Measurements from ENCODE around the gene ANKH. TPM values are rescaled to one million over a fixed set of nuclear protein-coding genes. Genes with fewer than 3 reads are reported as not detected.
"Not testable (repeated sequence)": the region's sequence is repeated elsewhere in the genome, so short reads cannot be mapped to it uniquely, and the experiment has no call there.

ANKH gene
- total RNA-seq, 1 donor from 2014 or later: 75.9 TPM

DNA sequence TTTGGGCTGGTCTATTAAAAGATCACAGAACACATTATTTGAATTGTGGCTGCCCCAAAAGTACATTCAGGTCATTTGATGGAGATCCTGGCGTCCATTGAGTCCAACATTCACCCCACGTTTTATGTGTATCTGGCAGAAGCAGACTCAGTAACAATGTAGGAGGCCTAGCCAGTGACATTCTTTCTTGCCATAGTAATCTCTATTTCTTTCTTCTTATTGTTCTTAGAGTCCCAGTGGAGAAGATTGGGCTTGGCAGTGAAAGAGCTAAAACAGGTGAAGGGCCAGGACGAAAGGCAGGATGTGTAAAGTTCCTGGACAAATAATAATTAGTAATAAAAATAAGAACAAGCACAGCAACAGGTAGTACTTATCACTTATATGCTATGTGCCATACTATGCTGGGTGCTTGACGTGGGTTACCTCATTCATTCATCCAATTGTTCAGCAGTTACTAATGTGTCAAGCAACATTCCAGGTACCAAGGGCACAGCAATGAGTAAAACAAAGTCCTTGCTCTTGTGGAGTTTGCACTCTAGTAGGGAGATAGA lies 12.6 kb upstream of the ANKH start:
- ATAC-seq (no peak), DNase-seq (ENCODE audit: low spot score) (no peak)

- DNase-seq (ENCODE audit: low spot score) (no peak), ATAC-seq (no peak)
These were observed 11.3 kb upstream of the ANKH start for GRCh38 chr5:14882658-14883580.

DNA sequence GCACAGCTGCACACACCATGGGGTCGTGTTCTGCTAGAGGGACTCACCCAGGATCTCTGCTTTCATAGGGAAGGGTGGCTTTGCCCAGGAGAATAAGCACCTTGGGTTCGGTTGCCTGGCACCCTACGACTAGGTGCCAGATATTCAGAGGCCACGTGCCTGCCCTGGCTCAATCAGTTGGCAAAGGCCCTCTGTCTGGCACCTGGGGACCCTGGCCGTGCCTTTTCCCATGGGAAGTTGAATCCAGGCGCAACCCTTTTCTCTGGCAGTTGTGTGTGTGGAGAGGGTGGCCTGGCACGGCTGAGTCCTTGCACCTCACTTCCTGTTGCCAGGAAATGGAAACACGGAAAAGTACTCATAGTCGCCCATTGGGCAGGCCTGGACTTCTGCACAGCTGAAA lies 10.2 kb upstream of the ANKH start:
- ATAC-seq: no peak
- no peak for DNase-seq (ENCODE audit: low spot score)

GRCh38 chr5:14880688-14881087 lies 9.1 kb upstream of the ANKH start:
- ATAC-seq (no peak), DNase-seq (ENCODE audit: low spot score) (no peak)

GRCh38 chr5:14879937-14880589 lies 8.5 kb upstream of the ANKH start:
- ATAC-seq (no peak), DNase-seq (ENCODE audit: low spot score) (no peak)

DNA sequence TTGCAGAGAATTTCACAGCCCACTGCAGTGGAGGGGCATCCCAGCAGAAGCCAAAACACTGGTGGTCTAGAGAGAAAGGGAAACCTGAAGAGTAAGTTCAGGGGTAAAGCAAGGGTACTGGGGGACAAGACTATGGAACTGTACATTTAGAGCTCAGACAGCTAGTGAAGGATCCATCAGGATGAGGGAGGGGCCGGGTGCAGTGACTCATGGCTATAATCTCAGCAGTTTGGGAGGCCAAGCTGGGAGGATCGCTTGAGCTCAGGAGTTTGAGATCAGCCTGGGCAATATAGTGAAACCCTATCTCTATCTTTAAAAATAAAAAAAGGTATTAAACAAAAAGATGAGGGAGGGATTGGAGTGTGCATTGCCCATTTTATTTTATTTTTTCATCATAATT lies 7.8 kb upstream of the ANKH start:
- DNase-seq (ENCODE audit: low spot score): no peak
- ATAC-seq: no peak

DNA sequence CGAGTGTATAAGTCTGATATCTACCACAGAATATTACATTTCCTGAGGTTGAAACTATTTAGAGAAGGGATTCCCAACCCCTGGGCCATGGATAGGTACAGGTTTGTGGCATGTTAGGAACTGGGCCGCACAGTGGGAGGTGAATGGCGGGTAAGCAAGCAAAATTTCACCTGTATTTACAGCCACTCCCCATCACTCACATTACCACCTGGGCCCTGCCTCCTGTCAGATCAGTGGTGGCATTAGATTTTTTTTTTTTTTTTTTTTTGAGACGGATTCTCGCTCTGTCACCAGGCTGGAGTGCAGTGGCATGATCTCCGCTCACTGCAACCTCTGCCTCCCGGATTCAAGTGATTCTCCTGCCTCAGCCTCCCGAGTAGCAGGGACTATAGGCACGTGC lies 6.6 kb upstream of the ANKH start:
- ATAC-seq; DNase-seq (ENCODE audit: low spot score): not testable (repeated sequence)

DNA sequence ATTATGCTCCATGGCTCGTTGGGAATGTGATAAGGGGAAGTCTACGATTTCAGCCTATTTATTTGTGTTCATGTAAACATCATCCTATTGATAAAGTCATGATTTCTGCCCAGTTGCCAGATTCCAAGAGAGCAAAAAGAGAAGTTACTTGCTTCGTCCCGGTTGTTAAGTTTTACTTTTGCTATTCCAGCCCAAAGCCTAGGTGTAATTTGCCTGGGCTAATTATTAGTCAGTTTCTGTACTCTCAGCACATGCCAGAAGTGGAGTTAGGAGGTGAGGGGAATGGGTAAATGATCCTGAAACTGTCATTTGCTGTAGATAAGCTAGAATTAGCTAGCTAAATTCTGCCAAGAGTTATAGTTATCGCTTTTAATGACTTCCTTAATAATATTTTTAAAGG lies 4.5 kb upstream of the ANKH start:
- ATAC-seq (no peak), DNase-seq (ENCODE audit: low spot score) (no peak)

DNA sequence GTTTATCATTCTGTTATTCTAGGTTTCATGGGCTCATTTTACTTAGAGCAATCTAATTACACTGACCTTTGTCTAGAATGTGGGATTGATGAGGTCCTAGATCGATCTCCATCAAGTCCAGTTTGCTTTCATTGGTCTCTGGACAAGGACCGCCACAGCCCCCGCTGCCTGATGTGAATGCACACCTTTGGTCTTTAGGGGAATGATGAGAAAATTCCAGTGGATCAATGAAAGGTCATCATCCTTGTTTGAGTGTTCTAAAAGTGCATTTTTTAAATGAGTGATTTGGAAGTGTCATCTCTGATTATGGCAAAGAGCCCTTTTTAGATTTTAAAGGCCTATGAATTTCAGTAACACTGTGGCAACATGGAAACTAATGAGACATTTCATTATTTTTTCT lies 2.2 kb upstream of the ANKH start:
- peak; percentile 59 for DNase-seq (ENCODE audit: low spot score)
- peak; percentile 3 for ATAC-seq

- no peak for DNase-seq (ENCODE audit: low spot score)
- ATAC-seq: no peak
These were observed 1.5 kb upstream of the ANKH start for GRCh38 chr5:14873093-14873492.

DNA sequence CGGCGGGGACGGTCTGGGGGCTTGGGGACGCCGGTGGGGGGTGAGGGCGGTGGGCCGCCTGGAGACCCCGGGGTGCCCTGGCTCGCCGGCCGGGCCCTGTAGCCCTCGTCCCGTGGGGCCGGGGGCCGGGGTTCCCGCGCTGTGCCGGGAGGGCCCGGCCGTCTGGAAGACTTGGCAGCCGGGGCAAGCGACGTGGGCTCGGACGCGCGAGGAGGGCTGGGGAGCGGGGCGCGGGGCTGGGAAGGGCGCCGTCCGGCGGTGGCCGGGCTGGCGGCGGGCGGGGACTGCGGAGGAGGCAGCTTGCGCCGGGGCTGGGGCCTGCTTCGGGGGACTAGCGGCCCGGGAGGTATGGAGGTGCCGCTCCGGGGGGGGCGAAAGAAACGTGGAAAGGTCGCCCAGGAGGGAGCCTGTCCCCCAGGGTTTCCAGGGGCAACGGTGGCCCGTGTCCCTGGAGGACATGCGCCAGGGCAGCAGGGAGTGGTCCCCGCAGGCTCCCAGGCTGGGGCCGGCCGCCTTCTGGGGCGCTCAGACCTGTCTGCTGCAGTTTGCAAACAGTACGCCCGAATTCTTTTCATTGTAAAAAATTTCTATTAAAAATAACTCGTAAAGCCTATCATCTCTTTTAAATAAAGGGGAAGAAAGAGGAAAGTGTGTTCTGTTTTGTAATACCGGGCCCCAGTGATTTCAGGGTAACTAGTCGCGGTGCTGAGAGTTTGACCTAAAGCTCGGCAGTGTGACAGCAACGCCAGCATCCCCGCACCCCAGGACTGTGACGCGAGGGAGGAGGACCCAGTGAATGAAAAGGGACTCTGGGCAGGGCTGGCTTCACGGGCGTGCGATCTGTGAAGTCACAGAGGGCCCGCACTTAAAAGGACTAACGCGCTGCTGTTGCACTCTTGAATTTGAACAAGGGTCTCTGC lies 752 bp upstream of the ANKH start:
- DNase-seq (ENCODE audit: low spot score) (peak; percentile 79), ATAC-seq (peak; percentile 61)

- DNase-seq (ENCODE audit: low spot score) (peak; percentile 50), ATAC-seq (peak; percentile 9)
These were observed 1.0 kb downstream of the ANKH start for GRCh38 chr5:14870337-14871213.

DNA sequence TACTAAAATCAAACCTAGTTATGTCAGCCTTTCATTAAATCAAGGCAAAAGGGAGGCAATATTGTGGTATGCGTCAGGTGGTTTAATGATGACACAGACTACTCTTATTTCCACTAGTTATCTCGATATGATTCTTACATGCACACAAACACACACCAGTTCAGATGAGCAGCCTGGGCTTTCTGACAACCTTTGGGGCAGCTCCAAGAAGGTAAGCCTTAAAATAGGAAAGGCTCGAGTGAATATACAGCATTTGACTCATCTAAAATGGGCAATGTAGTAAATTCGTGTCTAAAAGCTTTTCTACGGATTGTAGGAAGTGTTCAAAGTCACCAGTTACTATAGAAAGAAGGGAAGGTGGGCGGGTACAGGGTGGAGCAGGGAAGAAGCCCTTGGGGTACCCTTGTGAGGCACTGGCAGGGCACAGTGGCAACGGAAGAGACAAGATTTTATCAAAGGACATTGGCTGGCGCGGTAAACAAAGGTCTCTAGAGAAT lies 1.9 kb downstream of the ANKH start:
- ATAC-seq (no peak), DNase-seq (ENCODE audit: low spot score) (no peak)

DNA sequence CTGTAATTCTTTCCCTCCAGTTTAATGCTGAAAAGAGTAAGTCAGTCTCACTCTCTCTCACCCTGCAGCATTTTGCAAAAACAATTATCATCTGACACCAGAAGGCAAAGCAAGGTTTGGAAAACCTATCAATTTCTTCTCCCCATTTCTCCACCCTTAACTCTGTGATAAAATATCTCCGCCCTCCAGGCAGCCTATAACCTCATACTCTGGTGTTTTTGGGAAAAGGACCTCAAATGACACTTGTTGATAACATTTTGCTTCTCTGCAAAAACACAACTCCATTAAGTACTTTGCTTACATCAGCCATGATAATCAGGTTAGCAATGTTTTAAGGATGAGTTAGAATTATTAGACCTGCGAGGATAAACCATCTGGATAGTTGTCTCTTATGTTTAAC lies 2.3 kb downstream of the ANKH start:
- no peak for ATAC-seq
- no peak for DNase-seq (ENCODE audit: low spot score)

DNA sequence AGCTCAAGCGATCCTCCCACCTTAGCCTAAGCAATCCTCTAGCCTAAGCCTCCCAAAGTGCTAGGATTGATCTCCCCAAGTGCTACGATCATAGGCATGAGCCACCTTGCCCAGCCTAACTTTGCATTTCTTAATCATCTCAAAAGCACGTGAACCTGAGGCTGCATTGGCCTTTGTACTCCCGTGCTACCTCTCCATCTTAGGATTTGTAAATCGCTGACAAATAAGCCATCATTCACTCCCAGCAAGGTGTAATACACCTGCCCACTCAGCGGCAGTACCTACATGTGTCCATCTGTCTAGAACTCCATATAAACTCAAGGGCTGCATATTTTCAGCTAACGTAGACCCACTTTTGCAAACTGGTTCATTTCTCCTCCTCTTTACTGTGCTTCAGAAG lies 2.8 kb downstream of the ANKH start:
- DNase-seq (ENCODE audit: low spot score): no peak
- no peak for ATAC-seq

DNA sequence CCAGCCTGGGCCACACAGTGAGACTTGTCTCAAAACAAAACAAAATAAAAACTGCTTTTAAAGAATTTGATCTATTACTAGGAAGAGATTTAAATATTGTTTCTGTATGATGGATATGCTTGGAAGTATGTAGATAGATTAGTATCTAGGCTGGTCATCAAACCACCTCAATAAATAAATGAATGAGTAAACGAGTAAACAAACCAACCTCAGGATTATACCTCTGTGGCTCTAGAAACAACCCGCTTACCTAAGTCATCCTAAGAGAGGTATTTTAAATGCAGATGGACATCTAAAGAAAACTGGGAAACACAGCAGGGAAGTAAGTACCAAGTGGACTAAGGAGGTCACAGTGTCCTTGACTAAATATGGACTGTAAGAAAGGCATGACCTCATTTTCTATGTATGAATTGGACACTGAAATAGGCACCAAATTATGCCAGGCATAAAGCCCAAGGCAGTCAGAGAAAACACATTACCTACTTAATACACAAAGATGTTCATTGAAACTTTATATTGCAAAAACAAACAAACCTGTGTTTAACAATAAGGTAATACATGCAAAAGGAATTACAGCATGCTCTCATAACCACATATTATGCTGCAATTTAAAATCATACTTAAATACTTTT lies 7.3 kb downstream of the ANKH start:
- ATAC-seq (no peak), DNase-seq (ENCODE audit: low spot score) (no peak)

GRCh38 chr5:14863105-14863504 lies 8.5 kb downstream of the ANKH start:
- DNase-seq (ENCODE audit: low spot score) (no peak), ATAC-seq (peak; percentile 77)

DNA sequence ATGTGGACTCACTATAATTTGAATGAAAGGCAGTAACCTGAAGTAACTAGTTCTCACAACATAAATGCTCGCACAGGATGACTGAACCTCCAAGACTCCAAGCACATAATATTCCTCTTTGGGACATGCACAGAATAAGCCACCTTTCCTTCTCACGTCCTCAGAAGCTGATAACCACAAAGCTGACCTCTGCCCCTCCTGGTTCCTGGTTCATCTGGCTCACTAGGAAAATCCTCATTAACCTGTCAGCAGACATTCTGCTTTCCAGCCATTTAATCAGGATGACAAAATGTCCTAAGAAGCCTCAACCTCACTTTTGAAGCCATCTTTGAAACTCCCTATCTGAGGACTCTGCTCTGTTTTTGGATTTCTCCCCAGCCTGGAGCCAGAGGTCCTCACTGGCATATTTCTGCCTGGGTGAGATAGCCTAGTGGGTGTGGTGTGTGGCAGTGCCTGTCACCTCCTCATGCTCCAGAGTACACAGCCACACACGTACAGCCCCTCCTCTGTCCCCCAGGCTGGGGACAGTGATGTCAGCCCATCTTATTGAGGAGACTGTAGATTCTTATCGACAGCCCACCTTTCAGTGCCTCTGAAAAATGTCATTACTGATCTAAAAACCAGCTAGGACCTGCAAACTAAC lies 10.3 kb downstream of the ANKH start:
- DNase-seq (ENCODE audit: low spot score): no peak
- ATAC-seq: peak; percentile 64

DNA sequence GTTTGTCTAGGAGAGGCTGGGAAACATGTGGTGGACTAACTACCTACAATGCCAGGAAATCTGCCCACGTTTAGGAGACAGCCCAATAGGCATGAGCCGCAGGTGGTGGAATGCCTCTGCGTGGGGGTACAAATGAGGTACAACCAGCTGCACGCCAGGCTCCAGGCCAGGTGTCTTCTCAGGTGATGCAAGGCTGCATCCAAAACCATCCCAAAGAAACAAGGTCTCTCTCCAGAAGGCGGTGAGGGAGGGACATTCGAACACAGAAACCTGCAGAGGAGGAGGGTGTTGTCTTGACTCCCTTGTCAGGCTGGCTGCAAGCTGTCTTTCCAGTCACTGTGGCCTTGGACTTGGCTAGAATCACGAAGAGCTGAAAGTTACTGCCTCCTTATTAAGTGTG lies 11.6 kb downstream of the ANKH start:
- ATAC-seq (no peak), DNase-seq (ENCODE audit: low spot score) (no peak)

All from left lobe of liver (tissue), 2 donors.